HFF-Myc (cell line): Measurements from ENCODE around the gene FAM47E.

Experiments
- DNase-seq: peaks from one replicate; pipeline ENCODE4 v3.0.0-alpha.2; 2011; ENCODE audit warnings: low read depth; ENCODE audit errors: extremely low read depth
- H3K4me3 ChIP-seq: replicated peaks from 2 replicates; pipeline ENCODE4 v1.5.1; 2011; ENCODE audit warnings: low read depth, mild to moderate bottlenecking, control low read depth, low read length
- CTCF ChIP-seq: IDR thresholded peaks from 2 replicates; pipeline ENCODE4 v1.5.1; 2012; ENCODE audit warnings: mild to moderate bottlenecking, low read depth, low read length, control low read depth; ENCODE audit errors: missing control alignments

FAM47E gene

GRCh38 chr4:76296286-76296820, 44.8 kb downstream of the FAM47E start:
- no peak for DNase-seq
- no peak overlapping the region for H3K4me3 ChIP-seq
- TF ChIP-seq CTCF = no peak

DNA sequence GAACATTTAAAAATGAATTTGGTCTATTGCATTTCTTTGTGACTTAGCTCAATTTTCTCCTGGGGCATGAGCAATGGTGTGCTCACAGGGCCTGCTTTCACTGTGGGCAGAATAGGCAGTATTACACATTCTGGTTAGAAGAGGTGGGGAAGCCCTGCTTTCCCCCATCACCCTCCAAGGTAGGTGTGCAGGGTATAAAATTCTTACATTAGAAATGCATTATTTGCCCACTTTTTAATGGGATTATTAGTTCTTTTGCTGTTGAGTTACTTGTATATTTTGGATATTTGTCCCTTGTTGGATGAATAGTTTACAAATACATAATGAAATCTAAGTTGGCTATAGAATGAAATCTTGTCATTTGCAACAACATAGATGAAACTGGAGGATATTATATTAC, 46.7 kb downstream of the FAM47E start:
- TF ChIP-seq CTCF = no peak
- H3K4me3 ChIP-seq = no peak overlapping the region
- DNase-seq = no peak

GRCh38 chr4:76300012-76300411, 48.5 kb downstream of the FAM47E start:
- no peak for DNase-seq
- no peak overlapping the region for H3K4me3 ChIP-seq
- no peak for TF ChIP-seq CTCF

DNA sequence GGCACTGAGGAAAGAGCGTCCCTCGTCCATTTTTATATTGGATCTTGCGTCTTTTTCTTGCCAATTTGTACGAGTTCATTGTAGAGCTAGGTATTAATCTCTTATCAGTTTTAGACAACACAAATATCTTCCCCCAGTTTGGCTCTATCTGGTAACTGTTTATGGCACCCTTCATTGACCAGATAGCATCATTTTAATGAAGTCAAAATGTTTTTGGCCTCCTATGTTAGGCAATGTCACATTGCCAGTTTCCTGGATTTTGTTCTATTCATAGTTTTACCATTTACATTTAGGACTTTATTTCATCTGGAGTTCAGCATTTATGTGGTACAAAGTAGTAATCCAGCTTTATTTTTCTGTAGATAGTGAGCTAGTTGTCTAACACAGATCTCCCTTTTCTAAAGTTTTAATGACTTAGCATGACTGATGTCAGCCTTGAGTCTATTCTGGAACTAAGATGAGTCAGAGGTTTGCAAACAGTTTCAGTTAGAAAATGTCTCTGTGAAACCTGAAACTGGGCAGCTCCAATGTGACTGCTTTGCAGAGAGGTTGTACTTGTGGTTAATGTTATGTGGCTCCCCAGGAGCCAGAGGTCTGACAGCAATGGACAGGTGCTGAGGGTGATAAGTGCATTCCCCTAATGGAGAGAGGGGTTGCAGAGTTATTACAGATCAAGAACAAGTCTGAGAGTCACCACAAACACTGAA, 49.7 kb downstream of the FAM47E start:
- no peak for TF ChIP-seq CTCF
- no peak overlapping the region for H3K4me3 ChIP-seq
- DNase-seq = peak; percentile 50

DNA sequence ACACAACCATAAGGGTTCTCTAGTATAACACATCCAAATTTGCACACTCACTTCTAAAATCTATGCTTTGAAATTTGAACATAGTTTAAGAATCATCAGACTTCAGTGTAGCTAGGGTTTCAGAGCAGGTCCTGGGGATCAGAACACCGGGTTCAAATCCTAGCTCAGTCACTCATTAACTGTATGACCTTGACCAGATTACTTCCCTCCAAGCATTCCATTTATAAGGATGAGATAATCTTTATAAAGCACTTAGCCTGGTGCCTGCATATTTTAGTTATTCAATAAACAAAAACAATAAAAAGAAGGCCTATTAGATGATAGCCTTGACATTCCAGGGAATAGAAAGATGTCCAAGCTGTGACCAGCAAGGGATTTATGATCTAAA, 50.2 kb downstream of the FAM47E start:
- no peak for DNase-seq
- H3K4me3 ChIP-seq = no peak overlapping the region
- TF ChIP-seq CTCF = no peak

DNA sequence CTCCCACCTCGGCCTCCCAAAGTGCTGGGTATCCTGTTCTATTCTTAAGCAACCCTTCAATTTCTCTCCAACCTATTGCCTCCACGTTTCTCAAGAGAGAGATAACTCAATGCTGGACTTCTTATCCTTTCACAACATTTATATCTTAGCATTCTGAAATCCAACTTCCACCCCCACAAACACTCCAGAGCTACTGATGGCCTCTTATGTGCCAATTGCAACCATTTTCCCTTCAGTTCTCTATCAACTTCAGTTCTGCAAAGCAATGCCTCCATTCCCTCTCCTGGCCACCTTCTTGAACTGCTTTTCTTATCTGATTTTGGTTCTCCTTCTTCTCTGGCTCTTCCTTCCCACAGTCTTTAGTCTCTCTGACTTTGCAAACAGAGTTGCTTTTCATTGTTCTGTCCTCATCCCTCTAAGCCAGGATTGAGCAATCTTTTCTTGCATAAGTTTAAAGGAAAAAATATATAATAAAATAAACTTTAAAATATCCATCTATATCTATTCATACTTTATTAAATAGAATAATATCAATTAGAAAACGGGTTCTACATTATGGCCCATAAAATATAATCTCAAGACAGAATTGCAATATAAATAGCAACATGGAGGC, 51.4 kb downstream of the FAM47E start:
- no peak for DNase-seq
- H3K4me3 ChIP-seq = no peak overlapping the region
- TF ChIP-seq CTCF = no peak
